Esophagus squamous epithelium (tissue), 5 donors: ENCODE results near the gene SLC23A3. TPM values are rescaled to one million over a fixed set of nuclear protein-coding genes. Genes with fewer than 3 reads are reported as not detected.

ENCODE experiments used
- DNase-seq: peaks from one replicate; lab custom pipeline; 2025; lab: John Stamatoyannopoulos, UW
- H3K27ac ChIP-seq, 4 donors: fragments of 200-600 bp; sonication (generic); one replicate each; pipeline ENCODE4 v1.5.1; 2016 to 2019; ENCODE audit warnings: mild to moderate bottlenecking in 1 of 4
- H3K27me3 ChIP-seq, 4 donors: fragments of 200-600 bp; sonication (generic); 1 replicate in 3 of 4; 2 replicates in 1 of 4; pipeline versions ENCODE4 v1.5.1 to v1.6.0; 2017 to 2021; ENCODE audit warnings: antibody characterized with exemption in 1 of 4
- H3K36me3 ChIP-seq, 3 donors: fragments of 200-600 bp; sonication (generic); one replicate each; pipeline ENCODE4 v1.5.1; 2016 to 2019
- H3K4me1 ChIP-seq, 3 donors: fragments of 200-600 bp; sonication (generic); one replicate each; pipeline ENCODE4 v1.5.1; 2017 to 2019
- H3K4me3 ChIP-seq, 4 donors: fragments of 200-600 bp; sonication (generic); 1 replicate in 3 of 4; 2 replicates in 1 of 4; pipeline ENCODE4 v1.5.1; 2016 to 2019; ENCODE audit warnings: mild to moderate bottlenecking in 2 of 4, moderate library complexity in 1 of 4
- H3K9me3 ChIP-seq, 3 donors: fragments of 200-600 bp; sonication (generic); one replicate each; pipeline ENCODE4 v1.5.1; 2016 to 2019
- POLR2A ChIP-seq, 4 donors: fragments of 450-650 bp; IDR thresholded peaks; one replicate each; pipeline ENCODE4 v1.6.1; 2017; ENCODE audit warnings: antibody characterized with exemption in 4 of 4, mild to moderate bottlenecking in 4 of 4, moderate library complexity in 3 of 4
- WGBS, 2 donors: methylation state at CpG; one replicate each; pipeline ENCODE4 v1.1.5; 2018; 5-methylcytosine and 5-hydroxymethylcytosine counted together
- intact Hi-C: fragments of 100-400 bp; cut with DNase I; formaldehyde crosslinking; loops from one replicate; pipeline ENCODE4 v1.15.0; 2022
- total RNA-seq, 4 donors: library from RNA; depleted of rRNA; stranded (reverse); fragments of >200 nt; gene quantifications; one replicate each; pipeline ENCODE4 v1.1.0, GENCODE V29; 2016
- TF ChIP-seq, protein P1 (sequence below), 6 experiments: fragments of 450-650 bp in 4 of 6; fragments of 200-600 bp in 2 of 6; sonication (generic) in 2 of 6; IDR thresholded peaks; one replicate each; pipeline ENCODE4 v1.5.1; 2016 to 2019; ENCODE audit warnings: antibody characterized with exemption in 6 of 6, mild to moderate bottlenecking in 4 of 6, moderate library complexity in 4 of 6
- donor health status: DM: yes; HTN: yes; CAD: no.

Gene SLC23A3
- total RNA-seq, 4 donors from 2014 or later = 0.82 to 1.7 (median 1.3) TPM

DNA sequence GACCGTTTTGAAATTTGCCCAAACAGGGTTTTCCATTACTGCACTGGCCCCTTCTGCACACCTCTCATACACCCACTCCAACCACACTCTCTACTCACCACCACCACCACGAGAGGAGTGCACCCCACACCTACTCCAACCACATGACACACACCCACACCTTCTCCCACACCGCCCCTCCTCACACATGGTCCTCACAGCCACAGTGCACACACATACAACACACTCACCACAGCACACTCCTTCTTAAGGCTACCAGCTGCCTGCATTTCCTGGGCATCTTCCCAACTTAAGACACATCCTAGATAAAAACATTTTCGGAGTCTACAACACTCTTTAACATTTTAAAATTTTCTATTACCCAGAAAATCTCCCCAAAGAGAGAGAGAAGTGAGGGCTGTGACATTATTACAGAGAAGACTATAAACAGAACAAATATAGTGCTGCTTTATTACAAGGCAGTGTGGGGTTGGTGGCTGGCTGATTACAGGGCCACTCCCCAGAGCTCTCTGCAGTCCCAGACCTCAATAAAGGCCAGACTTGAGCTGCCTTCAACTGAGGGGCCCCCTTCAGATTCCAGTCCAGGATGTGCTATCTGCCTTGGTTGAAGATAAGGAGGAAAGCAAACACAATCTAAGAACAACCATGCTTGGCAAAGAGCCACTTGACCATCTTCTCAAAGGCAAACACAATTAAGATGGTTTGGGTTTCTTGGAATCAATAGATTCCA lies 45.3 kb downstream of the SLC23A3 start:
- no peak overlapping the region for H3K4me3 ChIP-seq
- TF ChIP-seq, protein P1, sequence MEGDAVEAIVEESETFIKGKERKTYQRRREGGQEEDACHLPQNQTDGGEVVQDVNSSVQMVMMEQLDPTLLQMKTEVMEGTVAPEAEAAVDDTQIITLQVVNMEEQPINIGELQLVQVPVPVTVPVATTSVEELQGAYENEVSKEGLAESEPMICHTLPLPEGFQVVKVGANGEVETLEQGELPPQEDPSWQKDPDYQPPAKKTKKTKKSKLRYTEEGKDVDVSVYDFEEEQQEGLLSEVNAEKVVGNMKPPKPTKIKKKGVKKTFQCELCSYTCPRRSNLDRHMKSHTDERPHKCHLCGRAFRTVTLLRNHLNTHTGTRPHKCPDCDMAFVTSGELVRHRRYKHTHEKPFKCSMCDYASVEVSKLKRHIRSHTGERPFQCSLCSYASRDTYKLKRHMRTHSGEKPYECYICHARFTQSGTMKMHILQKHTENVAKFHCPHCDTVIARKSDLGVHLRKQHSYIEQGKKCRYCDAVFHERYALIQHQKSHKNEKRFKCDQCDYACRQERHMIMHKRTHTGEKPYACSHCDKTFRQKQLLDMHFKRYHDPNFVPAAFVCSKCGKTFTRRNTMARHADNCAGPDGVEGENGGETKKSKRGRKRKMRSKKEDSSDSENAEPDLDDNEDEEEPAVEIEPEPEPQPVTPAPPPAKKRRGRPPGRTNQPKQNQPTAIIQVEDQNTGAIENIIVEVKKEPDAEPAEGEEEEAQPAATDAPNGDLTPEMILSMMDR (IDR thresholded peaks at IDR 0.05) = no peak
- no peak for TF ChIP-seq POLR2A (IDR thresholded peaks at IDR 0.05)
- peaks cover 0 to 33% (median 4%) of the 10 kb centered on the region in 3 donors for H3K4me1 ChIP-seq
- no peaks in the 10 kb centered on the region for H3K9me3 ChIP-seq
- WGBS, 2 donors = 74 to 84% methylated on average over 4 of the region's 4 CpGs
- no peak for DNase-seq
- H3K27me3 ChIP-seq = no peaks in the 10 kb centered on the region
- no peaks in the 10 kb centered on the region for H3K36me3 ChIP-seq
- H3K27ac ChIP-seq = no peak overlapping the region
- intact Hi-C loops = no loop called here

DNA sequence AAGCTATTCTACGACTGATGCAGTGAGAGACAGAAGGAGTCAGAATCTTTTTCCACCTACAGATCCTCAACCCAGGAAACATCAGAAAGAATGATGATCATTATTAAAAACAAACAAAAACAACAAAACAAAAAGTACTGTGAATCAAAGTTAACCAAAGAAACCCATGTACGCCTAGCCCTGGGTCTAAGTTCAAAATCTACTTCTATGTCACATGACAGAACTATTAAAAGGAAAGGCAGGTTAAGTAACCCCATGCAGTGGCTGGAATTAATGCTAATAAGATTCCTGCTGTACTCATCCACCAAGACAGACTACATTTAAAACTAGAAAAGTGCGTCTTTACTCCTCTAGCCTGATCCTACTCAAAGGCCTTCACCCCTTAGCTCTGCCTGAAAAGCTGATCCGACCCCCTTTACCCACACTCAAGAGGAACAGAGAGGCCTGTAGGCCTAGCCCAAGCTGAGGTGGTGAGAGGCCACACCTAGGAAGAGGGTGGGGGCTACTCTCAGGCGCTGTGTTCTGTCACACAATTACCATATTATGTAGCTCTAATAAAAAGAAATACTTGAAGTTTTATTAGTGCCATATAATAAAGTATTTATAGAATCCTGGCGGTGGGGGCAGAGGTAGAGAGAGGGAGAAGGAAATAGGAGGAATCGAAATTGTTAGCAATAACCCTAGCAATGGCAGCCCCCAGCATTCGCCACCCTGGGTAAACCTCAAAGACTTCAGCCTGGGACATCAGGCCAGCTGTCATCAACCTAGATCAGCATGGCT lies 46.3 kb downstream of the SLC23A3 start:
- Histone ChIP-seq H3K27me3 (no peaks in the 10 kb centered on the region), H3K27ac (no peak overlapping the region), H3K4me1 (peaks cover 0 to 37% (median 4%) of the 10 kb centered on the region in 3 donors), H3K4me3 (no peak overlapping the region), H3K9me3 (no peaks in the 10 kb centered on the region), H3K36me3 (no peaks in the 10 kb centered on the region)
- no peak for TF ChIP-seq POLR2A (IDR thresholded peaks at IDR 0.05)
- TF ChIP-seq, protein P1 (IDR thresholded peaks at IDR 0.05) = no peak
- DNase-seq = no peak
- intact Hi-C loops = no loop called here
- 93 to 94% methylated on average over 8 of the region's 8 CpGs for WGBS, 2 donors

DNA sequence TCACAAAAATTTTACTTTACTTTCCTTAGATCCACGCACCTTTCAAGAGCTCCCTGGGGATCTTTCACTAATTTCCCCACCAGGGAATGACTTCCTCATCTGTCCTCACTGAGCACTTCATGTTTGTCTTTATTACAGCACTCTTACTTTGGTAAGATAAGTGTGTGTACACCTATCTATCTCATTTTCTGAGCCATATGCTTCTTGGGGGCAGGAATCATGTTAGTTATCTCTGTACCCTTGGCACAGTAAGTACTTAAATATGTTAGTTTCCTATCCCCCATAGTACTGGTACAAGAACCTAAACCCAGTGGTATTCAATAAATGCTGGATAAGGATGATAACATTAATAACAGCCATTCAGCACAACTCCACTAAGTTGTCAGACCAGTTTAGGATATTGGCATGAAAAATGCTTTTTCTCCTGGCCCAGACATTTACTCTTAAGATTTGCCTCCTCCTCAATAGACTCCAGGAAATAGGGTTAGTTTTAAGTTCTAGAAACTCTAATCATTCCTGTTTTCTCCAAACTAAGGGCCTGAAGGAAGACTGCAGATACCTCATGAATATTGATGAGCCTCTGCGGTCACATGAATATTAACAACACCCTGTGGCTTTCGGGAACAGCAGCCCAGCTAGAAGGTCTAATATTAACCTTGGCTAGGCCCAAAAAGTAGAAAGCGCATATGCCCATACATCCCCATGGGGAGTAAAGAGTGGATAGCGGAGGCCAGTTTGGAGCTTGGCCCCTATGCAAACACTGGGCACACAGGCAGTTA lies 47.4 kb downstream of the SLC23A3 start:
- no peak overlapping the region for H3K4me3 ChIP-seq
- no peaks in the 10 kb centered on the region for H3K36me3 ChIP-seq
- TF ChIP-seq POLR2A (IDR thresholded peaks at IDR 0.05) = no peak
- TF ChIP-seq, protein P1 (IDR thresholded peaks at IDR 0.05) = no peak
- H3K4me1 ChIP-seq = peaks cover 0 to 42% (median 4%) of the 10 kb centered on the region in 3 donors
- WGBS, 2 donors = 49 to 55% methylated on average over 4 to 5 of the region's 5 CpGs
- intact Hi-C loops = no loop called here
- H3K27me3 ChIP-seq = no peaks in the 10 kb centered on the region
- no peaks in the 10 kb centered on the region for H3K9me3 ChIP-seq
- DNase-seq = no peak
- peak overlapping the region in 1 of 4 donors; percentile 39 for H3K27ac ChIP-seq

DNA sequence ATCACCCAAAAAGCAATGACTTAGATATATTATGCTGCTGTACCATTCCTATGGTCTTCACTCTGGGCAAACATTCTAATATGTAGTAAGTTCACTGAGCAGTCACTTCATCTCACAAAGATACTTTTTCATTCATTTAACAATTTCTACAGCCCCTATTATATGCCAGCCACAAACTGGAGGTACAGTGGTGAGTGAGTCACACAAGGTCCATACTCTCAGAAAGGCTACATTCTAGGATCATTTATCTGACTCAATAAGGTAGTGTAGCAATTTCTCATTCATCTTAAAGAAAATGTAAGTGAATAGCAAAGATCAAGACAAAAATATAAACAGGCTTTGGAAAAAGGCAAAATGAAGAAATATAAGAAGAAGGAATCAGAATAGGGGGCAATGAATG lies 49.7 kb downstream of the SLC23A3 start:
- H3K27ac ChIP-seq = no peak overlapping the region
- no peak for TF ChIP-seq POLR2A (IDR thresholded peaks at IDR 0.05)
- TF ChIP-seq, protein P1 (IDR thresholded peaks at IDR 0.05) = no peak
- no peak for DNase-seq
- no peaks in the 10 kb centered on the region for H3K36me3 ChIP-seq
- no peaks in the 10 kb centered on the region for H3K27me3 ChIP-seq
- H3K4me1 ChIP-seq = peaks cover 0 to 37% (median 10%) of the 10 kb centered on the region in 3 donors
- no peak overlapping the region for H3K4me3 ChIP-seq
- no peaks in the 10 kb centered on the region for H3K9me3 ChIP-seq
- intact Hi-C loops = no loop called here
